ENCODE measurements around the gene ENO3. TPM values are rescaled to one million over a fixed set of nuclear protein-coding genes. Genes with fewer than 3 reads are reported as not detected.

The ENO3 gene
- total RNA-seq, 2 experiments from 2014 or later: 14.6 to 79.4 TPM

GRCh38 chr17:4987767-4988567 is 37.0 kb downstream of the ENO3 start:
- Histone ChIP-seq H3K36me3 (ENCODE audit: insufficient read depth, low read length) (peaks cover 4% of the 10 kb centered on the region; the same call in 1 of the 2 replicates), H2AFZ (ENCODE audit: low read length) (peak overlapping the region; percentile 83), H3K79me2 (ENCODE audit: insufficient read depth, low read depth, low read length) (peaks cover 3% of the 10 kb centered on the region; the same call in 1 of the 2 replicates), H3K4me2 (ENCODE audit: low read length) (peak overlapping the region; percentile 99), H3K9me2 (ENCODE audit: insufficient read depth, low read length) (no peaks in the 10 kb centered on the region), H3K9me3 (ENCODE audit: low read length) (no peaks in the 10 kb centered on the region), H3K27ac (ENCODE audit: low read depth, low read length, poor library complexity, severe bottlenecking) (peak overlapping the region; percentile 48), H4K20me1 (ENCODE audit: insufficient read depth, low read length) (no peaks in the 10 kb centered on the region), H3K4me3 (ENCODE audit: low read depth, low read length, poor library complexity, severe bottlenecking) (peak overlapping the region; percentile 93), H3K4me1 (ENCODE audit: insufficient read depth, low read length, poor library complexity, severe bottlenecking) (peaks cover 27% of the 10 kb centered on the region)
- TSS peak; percentile 74 for BruUV-seq (replicated peaks)
- peak; percentile 47 for DNase-seq (ENCODE audit: low spot score)
- POLR2A ChIA-PET: interaction anchor here (1.1 to 3.3 kb wide), 3 partner anchors 17 to 29 kb away, joined by 3 to 10 read pairs (median 5); partner anchors contain the start of gene SPAG7
- intact Hi-C loops (cut with micrococcal nuclease; ENCODE audit: unreplicated experiment): loop anchor here (2.0 to 5.0 kb wide), 3 partner anchors 31 to 81 kb away; no protein-coding TSS in a partner anchor
- CTCF ChIA-PET (ENCODE audit: unreplicated experiment): interaction anchor here (1.3 kb wide), 1 partner anchor 10 kb away, joined by 4 read pairs; no protein-coding TSS in a partner anchor
- TF ChIP-seq CTCF (conservative IDR thresholded peaks at IDR 0.05; ENCODE audit: low read length) (no peak), EZH2phosphoT487 (IDR thresholded peaks at IDR 0.05; ENCODE audit: borderline replicate concordance, low read depth, low read length) (no peak)

DNA sequence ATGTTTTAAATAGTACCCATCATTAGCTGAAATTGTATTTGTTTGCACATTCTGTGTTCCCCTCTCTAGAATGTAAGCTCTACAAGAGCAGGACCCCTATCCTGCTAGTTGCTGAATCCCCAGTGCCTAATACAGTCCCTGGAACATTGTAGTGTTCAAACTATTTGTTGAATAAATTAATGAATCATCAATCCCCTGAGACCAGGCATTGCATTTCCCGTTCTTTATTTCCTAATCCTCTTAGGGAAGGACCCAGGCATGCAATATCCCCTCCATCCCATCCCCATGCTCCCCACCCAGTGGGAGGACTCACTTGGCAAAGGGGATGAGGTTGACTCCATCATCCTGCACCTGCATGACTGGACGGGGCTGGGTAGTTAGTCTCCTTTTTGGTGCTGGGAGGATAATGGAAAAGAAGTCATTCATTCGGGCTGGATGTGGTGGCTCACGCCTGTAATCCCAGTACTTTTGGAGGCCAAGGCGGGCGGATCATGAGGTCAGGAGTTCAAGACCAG is 43.2 kb downstream of the ENO3 start:
- Histone ChIP-seq H3K27ac (ENCODE audit: low read depth, low read length, poor library complexity, severe bottlenecking) (no peak overlapping the region), H3K4me2 (ENCODE audit: low read length) (no peak overlapping the region), H3K36me3 (ENCODE audit: insufficient read depth, low read length) (no peaks in the 10 kb centered on the region), H3K4me3 (ENCODE audit: low read depth, low read length, poor library complexity, severe bottlenecking) (no peak overlapping the region), H3K79me2 (ENCODE audit: insufficient read depth, low read depth, low read length) (0 out of 2 replicates have a peak, but pooled peaks cover under 1% of the 10 kb centered on the region), H2AFZ (ENCODE audit: low read length) (no peak overlapping the region), H3K9me2 (ENCODE audit: insufficient read depth, low read length) (no peaks in the 10 kb centered on the region), H4K20me1 (ENCODE audit: insufficient read depth, low read length) (no peaks in the 10 kb centered on the region), H3K4me1 (ENCODE audit: insufficient read depth, low read length, poor library complexity, severe bottlenecking) (peaks cover 16% of the 10 kb centered on the region), H3K9me3 (ENCODE audit: low read length) (no peaks in the 10 kb centered on the region)
- TF ChIP-seq CTCF (conservative IDR thresholded peaks at IDR 0.05; ENCODE audit: low read length) (no peak), EZH2phosphoT487 (IDR thresholded peaks at IDR 0.05; ENCODE audit: borderline replicate concordance, low read depth, low read length) (no peak)
- no TSS peak for BruUV-seq (replicated peaks)
- POLR2A ChIA-PET: interaction anchor here (0.5 kb wide), 1 partner anchor 55 kb away, joined by 3 read pairs; no protein-coding TSS in a partner anchor
- intact Hi-C loops (cut with micrococcal nuclease; ENCODE audit: unreplicated experiment): no loop called here
- CTCF ChIA-PET (ENCODE audit: unreplicated experiment): no interaction called here
- no peak for DNase-seq (ENCODE audit: low spot score)

Measured in OCI-LY7 (cell line).